ENCODE data around the gene ATP2B2.

Gene ATP2B2

GRCh38 chr3:10278501-10278900 is 226.9 kb downstream of the ATP2B2 start:
- DNase-seq (ENCODE audit: low read depth in 2 of 2): no peak

GRCh38 chr3:10277115-10277625 is 228.2 kb downstream of the ATP2B2 start:
- no peak for DNase-seq (ENCODE audit: low read depth in 2 of 2)

GRCh38 chr3:10274601-10275000 is 230.8 kb downstream of the ATP2B2 start:
- no peak for DNase-seq (ENCODE audit: low read depth in 2 of 2)
